ENCODE results near the gene KYNU.

KYNU gene

DNA sequence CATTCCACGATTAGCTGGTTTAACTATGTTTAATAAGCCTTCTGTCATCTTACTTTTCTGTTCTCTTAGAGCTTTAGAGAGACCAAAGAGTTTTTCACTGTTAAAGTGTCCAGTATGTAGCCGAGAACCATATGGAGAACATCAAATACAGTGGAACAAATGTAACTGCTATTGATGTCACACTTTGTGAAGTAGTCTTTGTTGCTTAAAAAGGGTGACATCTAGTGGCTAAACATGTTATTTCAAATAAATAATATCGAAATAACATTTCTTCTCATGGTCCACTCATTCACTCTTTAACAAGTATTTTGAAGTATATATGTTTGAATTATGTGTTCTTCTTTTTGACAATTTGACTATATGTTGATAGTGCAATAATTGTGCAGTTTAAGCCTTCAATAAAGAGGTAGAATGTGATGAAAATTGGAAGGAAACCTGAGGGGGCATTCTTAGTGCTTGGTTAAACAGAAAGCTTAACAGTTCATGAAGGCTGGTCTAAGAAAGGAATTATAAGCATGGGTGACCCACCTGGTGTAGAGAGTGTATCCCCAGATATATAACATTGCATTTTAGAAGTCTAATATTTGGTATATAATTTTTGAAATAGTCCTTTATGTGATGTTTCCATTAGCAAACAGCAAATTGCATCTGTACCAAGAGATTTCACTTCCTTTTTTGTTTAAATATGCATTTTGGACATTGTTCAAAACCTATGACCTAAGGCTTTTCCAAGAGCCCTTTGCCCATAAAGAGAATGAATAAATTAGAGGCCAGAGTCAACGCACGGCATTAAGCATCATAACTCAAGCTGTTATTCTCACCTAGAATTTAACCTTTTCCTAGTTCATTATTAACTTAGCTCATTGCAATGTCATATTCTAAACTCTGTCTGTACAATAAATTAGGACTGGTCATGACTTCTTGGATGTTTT is 112.1 kb downstream of the KYNU start:
- TF ChIP-seq GATA3 (IDR thresholded peaks at IDR 0.05; ENCODE audit: low read depth, low read length): no peak
- no peak for TF ChIP-seq GATA2 (IDR thresholded peaks at IDR 0.05; ENCODE audit: low read depth, low read length)

DNA sequence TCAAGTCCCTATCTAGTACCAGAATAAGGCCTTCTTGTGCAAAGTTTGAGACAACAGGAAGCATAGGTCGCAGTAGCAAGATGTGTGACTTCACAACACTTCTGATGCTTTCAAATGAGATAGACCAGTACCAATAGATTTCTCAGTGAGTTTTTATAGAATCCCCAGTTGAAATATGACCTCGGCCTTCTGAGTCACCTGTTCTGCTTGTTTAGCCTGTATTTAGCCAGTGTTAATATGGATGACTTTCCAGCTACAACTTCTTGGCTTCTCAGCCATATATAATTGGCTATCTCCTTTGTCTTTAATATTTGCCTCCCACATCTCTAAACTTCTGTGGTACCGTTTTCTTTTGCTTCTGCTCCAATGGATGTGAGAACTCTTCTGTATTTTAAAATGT is 113.8 kb downstream of the KYNU start:
- TF ChIP-seq GATA2 (IDR thresholded peaks at IDR 0.05; ENCODE audit: low read depth, low read length) (no peak), GATA3 (IDR thresholded peaks at IDR 0.05; ENCODE audit: low read depth, low read length) (no peak)

DNA sequence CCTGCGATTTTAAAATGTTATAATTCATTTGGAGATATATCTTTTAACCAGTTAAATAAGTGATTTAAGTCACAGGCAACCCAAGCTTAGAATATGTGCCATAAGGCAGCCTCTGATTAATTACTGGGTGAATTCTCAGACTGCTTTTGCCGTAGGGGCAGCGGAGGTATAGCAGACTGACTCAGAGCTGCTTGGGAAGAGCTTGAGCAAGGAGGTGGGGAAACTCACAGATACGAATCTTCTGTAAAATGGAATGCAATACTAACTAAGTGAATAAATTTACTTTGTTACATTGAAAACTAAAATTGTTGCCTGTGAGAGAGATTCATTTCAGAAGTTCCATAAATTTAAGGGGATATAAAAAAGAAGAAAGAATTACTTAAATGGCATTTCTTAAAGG is 115.4 kb downstream of the KYNU start:
- TF ChIP-seq GATA2 (IDR thresholded peaks at IDR 0.05; ENCODE audit: low read depth, low read length): no peak
- TF ChIP-seq GATA3 (IDR thresholded peaks at IDR 0.05; ENCODE audit: low read depth, low read length): no peak

DNA sequence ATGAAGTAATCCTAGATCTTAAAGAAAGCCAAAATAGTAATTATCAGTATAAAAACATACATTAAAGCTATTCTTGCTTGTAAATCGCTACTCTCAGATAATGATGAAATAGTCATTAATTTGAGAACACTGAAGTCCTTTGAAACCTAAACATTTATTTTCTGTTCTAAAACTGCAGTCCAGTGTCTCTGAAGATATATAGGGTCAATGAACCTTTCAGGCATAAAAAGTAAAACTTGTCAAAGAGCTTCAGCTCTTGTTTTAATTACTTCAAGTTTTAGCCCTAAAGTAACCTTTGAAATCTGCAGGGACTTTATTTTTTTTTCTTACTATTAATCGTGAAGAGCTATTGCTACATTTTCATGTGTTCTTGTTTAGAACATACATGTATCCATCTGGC is 116.3 kb downstream of the KYNU start:
- TF ChIP-seq GATA3 (IDR thresholded peaks at IDR 0.05; ENCODE audit: low read depth, low read length) (no peak), GATA2 (IDR thresholded peaks at IDR 0.05; ENCODE audit: low read depth, low read length) (no peak)

DNA sequence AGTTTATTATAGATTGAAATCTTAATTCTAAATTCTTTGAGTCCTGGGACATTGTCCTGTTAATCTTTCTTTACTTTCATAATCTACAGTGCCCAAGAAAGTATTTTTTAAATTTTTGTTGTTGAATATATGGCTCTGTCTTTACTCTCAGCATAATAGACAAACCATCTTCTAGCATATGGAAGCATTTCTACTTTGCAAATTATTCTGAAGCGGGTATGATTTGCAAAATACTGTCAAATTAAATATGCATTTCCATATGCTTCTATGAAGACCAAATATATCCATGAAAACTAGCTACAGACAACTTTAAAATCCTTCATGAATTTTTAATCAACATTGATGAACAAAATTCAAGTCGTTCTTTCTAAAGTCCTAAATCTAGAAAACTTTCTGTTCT is 117.2 kb downstream of the KYNU start:
- TF ChIP-seq GATA2 (IDR thresholded peaks at IDR 0.05; ENCODE audit: low read depth, low read length) (no peak), GATA3 (IDR thresholded peaks at IDR 0.05; ENCODE audit: low read depth, low read length) (no peak)

DNA sequence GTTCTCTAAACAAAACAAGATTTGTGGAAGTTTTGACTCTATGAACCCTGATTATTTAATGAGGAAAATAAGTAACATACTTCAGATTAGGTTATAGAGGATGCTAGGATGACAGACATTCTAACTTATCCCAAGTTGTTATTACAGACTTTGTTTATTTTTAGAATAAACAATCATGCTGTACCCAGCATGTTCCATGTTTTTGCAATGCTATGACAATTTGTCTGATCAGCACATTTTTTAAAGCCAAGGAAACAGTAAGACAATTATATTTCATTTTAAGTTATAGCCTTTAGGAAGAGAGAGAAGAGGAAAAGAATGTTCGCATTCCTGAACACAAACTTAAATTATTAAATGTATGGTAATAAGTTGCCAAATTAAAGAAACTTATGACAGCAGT is 119.8 kb downstream of the KYNU start:
- TF ChIP-seq GATA3 (IDR thresholded peaks at IDR 0.05; ENCODE audit: low read depth, low read length) (no peak), GATA2 (IDR thresholded peaks at IDR 0.05; ENCODE audit: low read depth, low read length) (no peak)

DNA sequence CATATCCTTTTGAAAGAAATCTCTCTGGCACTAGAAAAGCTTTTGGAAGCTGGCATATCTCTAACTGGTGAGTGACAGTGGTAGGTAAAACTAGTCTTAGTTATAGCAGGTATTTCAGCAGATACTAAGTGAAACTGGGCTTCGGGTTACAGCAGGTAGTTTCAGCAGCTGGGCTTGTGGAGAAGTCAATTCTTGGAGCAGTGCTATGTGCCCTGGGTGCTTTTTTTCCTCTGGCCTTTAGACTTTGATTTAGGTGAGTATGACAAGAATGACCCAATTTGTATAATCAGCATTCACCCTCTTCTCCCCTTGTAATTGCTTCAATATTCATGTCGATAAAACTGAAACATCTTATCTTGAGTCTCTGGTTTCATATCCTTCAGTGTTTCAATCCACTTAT is 123.1 kb downstream of the KYNU start:
- no peak for TF ChIP-seq GATA2 (IDR thresholded peaks at IDR 0.05; ENCODE audit: low read depth, low read length)
- TF ChIP-seq GATA3 (IDR thresholded peaks at IDR 0.05; ENCODE audit: low read depth, low read length): no peak

DNA sequence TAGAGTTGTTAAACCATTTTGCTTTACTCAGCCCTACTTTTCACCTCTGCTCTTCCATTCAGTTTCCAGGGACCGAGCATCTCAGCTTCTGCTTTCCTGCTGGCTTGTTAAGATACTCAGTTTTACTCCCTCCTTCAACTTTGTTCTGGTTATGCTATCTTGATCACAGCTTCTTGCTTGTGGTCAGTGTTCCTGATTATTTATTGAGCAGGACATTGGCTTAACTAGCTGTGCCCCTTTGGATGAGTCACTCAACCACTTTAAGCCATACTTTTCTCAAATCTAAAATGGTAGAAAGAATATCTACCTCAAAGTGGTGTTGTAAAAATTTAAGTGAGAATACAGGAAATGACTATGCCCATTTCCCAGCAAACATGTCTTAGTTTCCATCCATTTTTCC is 124.0 kb downstream of the KYNU start:
- TF ChIP-seq GATA2 (IDR thresholded peaks at IDR 0.05; ENCODE audit: low read depth, low read length) (no peak), GATA3 (IDR thresholded peaks at IDR 0.05; ENCODE audit: low read depth, low read length) (no peak)

DNA sequence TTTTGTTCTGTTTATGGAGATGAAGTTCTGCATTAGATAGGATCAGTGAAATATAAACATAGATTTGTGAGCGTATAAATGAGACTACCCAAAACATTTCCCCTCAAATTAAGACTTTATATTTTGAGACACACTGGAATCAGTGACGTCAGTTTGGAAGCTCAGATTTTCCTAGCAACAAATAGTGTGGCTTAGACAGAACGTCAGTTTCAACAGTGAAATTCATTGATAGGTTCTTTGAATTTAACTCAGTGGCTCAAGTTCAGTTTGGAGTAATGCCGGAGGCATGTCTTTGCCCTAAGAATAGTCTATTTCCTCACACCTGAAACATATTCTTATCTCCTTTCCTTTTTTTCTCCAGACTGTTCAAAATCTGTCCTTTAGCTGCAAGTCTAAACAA is 138.2 kb downstream of the KYNU start:
- TF ChIP-seq GATA3 (IDR thresholded peaks at IDR 0.05; ENCODE audit: low read depth, low read length) (no peak), GATA2 (IDR thresholded peaks at IDR 0.05; ENCODE audit: low read depth, low read length) (no peak)

DNA sequence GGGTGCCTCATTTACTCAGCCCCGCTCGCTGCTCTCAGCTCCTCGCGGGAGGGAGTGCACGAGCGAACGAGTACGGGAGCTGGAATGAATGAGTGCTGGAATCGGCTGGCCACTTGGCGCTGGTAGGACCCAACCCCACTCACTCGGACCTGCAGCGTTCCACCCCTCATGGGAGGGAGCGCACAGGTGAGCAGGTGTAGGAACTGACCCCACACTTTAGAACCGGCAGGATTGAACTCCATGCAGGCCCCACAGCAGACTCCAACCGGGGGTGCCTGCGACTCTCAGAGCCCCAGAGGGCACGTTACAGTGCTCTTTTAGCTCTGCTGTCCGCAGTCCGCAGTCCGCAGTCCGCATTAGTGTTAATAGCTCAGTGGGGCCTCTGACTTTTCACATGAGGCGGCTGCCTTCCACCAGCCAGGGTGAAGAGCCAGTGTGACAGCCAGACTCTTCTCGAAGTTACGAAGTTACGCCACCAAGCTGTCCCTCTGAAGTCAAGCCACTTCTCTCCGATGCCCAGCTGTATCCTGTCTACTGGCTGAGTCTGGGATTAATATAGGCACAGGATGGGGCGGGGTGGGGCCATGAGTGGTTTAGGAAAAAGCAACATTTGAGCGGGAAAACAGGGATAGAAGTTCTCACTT is 149.1 kb downstream of the KYNU start:
- no peak for TF ChIP-seq GATA2 (IDR thresholded peaks at IDR 0.05; ENCODE audit: low read depth, low read length)
- TF ChIP-seq GATA3 (IDR thresholded peaks at IDR 0.05; ENCODE audit: low read depth, low read length): no peak

DNA sequence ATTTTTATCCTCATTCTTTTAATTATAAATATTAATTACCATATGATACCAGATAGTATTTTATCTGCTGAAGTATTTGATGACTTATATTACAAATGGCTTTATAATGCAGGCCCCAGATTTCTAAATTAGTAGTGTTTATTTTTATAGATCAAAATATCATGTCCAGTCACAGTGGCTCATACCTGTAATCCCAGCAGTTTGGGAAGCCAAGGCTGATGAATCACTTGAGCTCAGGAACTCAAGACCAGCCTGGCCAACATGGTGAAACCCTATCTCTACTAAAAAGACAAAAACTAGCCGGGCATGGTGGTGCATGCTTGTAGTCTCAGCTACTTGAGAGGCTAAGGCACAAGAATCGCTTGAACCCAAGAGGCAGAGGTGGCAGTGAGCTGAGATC is 151.7 kb downstream of the KYNU start:
- TF ChIP-seq GATA3 (IDR thresholded peaks at IDR 0.05; ENCODE audit: low read depth, low read length) (no peak), GATA2 (IDR thresholded peaks at IDR 0.05; ENCODE audit: low read depth, low read length) (no peak)

DNA sequence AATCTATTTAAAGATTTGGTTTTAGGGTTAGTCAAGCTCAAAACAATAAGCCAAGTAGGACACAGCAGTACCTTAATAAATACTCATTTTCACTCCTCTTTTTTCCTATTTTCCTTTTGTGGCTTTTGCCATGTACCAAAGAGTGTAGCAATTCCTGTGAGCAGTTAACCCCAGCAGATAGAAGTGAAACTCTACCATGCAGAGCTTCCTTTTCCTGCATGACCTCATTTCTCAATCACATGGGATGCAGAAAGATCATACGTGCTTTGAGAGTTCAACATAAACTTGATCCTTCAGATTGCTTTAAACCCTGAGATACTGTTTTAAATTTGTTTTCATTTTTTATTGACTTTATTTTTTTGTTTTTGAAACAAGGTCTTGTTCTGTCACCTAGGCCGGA is 152.7 kb downstream of the KYNU start:
- TF ChIP-seq GATA3 (IDR thresholded peaks at IDR 0.05; ENCODE audit: low read depth, low read length) (no peak), GATA2 (IDR thresholded peaks at IDR 0.05; ENCODE audit: low read depth, low read length) (no peak)

DNA sequence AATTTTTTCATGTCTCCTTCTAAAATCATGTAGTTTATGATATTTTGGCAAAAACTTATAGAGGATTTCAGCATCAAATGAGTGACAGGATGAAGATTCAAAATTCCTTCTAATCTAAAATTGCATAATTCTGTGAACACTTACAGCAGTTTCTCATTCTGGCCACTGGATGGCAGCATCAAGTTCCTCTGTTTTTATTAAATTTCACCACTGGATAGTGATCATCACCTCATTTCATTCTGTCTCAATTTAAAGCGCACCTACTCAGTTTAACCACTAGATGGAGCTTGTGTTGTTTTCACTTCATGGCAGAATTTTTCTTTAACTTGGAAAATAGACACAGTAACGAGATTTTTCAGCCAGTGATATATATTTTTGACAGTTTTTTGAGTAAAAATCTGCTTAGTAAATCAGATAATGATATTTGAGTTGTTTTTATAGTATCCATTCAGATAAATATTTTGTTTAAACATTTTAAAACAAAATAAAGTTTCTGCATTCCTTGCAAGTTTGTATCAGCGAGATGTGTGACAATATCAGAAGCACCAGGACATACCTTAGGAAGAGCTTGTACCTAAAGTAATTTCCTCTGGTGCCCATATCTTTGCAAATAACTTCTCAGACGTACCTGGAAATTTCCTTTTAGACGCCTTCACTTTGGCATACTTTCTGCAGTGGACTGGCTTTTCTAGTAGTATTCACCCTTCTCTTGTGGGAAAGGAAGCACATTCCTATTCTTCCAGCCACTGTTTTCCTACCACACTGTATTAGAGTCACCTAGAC is 157.0 kb downstream of the KYNU start:
- TF ChIP-seq GATA3 (IDR thresholded peaks at IDR 0.05; ENCODE audit: low read depth, low read length) (no peak; the same call in 1 of the 2 replicates), GATA2 (IDR thresholded peaks at IDR 0.05; ENCODE audit: low read depth, low read length) (no peak)

DNA sequence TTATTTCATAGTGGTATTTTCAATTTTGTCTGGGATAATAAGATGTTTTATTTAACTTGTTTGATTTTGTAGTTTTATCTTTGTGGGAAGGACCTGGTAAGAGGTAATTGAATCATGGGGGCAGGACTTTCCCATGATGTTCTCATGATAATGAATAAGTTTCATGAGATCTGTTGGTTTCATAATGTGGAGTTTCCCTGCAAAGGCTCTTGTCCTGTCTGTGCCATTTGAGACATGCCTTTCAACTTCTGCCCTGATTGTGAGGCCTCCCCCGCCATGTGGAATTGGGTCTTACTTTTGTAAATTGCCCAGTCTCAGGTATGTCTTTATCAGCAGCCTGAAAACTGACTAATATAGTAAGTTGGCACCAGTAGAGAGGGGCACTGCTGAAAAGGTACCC is 174.0 kb downstream of the KYNU start:
- TF ChIP-seq GATA2 (IDR thresholded peaks at IDR 0.05; ENCODE audit: low read depth, low read length) (no peak), GATA3 (IDR thresholded peaks at IDR 0.05; ENCODE audit: low read depth, low read length) (no peak)

All from SH-SY5Y (cell line).